Caco-2 (cell line): ENCODE measurements around the gene ZEB2. TPM values are rescaled to one million over a fixed set of nuclear protein-coding genes. Genes with fewer than 3 reads are reported as not detected.

Experiments
- BruUV-seq: library from RNA; stranded (reverse); fragments of 400-500 nt; replicated peaks from 2 replicates; lab custom pipeline; 2021; lab: Mats Ljungman, UMichigan
- CTCF ChIA-PET: fragments of 300-600 bp; sonication (Branson Sonifier 250); formaldehyde crosslinking; loops from one replicate; lab custom pipeline; 2022; ENCODE audit warnings: antibody characterized with exemption; lab: Charles Lee
- POLR2A ChIA-PET: fragments of 300-600 bp; sonication (Branson Sonifier 250); formaldehyde crosslinking; loops from one replicate; lab custom pipeline; 2022; ENCODE audit warnings: antibody characterized with exemption; lab: Charles Lee
- DNase-seq, 2 experiments: peaks; one replicate each; pipeline versions ENCODE4 v3.0.0 to v3.0.0-alpha.2; 2020 to 2022
- H3K27me3 ChIP-seq: replicated peaks from 2 replicates; pipeline ENCODE4 v1.6.0; 2011; ENCODE audit warnings: low read length; ENCODE audit not compliant: control insufficient read depth, insufficient read depth
- H3K36me3 ChIP-seq: 2 replicates; pipeline ENCODE4 v1.5.1; 2011; ENCODE audit warnings: low read length; ENCODE audit not compliant: control insufficient read depth, insufficient read depth
- H3K4me1 ChIP-seq: fragments of 250-450 bp; sonication (Bioruptor Pico); 2 replicates; pipeline ENCODE4 v1.5.1; 2020; ENCODE audit warnings: mild to moderate bottlenecking
- H3K4me3 ChIP-seq: 2 replicates; pipeline ENCODE4 v1.5.1; 2011; ENCODE audit warnings: low read depth, mild to moderate bottlenecking, control low read depth, low read length
- H3K9me3 ChIP-seq: fragments of 250-450 bp; sonication (Bioruptor Pico); 2 replicates; pipeline ENCODE4 v1.5.1; 2020; ENCODE audit warnings: mild to moderate bottlenecking, moderate library complexity
- H3K27ac Mint-ChIP-seq: one replicate; pipeline ENCODE4 v1.8.0; 2022; ENCODE audit warnings: mixed read lengths; ENCODE audit not compliant: unreplicated experiment
- H3K27me3 Mint-ChIP-seq: one replicate; pipeline ENCODE4 v1.8.0; 2022; ENCODE audit warnings: mixed read lengths; ENCODE audit not compliant: insufficient read depth, unreplicated experiment
- H3K36me3 Mint-ChIP-seq: one replicate; pipeline ENCODE4 v1.8.0; 2022; ENCODE audit warnings: mild to moderate bottlenecking, mixed read lengths; ENCODE audit not compliant: insufficient read depth, unreplicated experiment
- H3K4me1 Mint-ChIP-seq: one replicate; pipeline ENCODE4 v1.8.0; 2022; ENCODE audit warnings: low read depth, mixed read lengths; ENCODE audit not compliant: unreplicated experiment
- H3K4me3 Mint-ChIP-seq: one replicate; pipeline ENCODE4 v1.8.0; 2022; ENCODE audit warnings: mild to moderate bottlenecking, moderate library complexity, mixed read lengths; ENCODE audit not compliant: unreplicated experiment
- H3K9me3 Mint-ChIP-seq: one replicate; pipeline ENCODE4 v1.8.0; 2022; ENCODE audit warnings: mixed read lengths; ENCODE audit not compliant: unreplicated experiment
- CTCF ChIP-seq, 2 experiments: fragments of 200-600 bp in 1 of 2; IDR thresholded peaks; 1 replicate in 1 of 2; 2 replicates in 1 of 2; pipeline versions ENCODE4 v1.5.1 to v1.8.0; 2011 to 2022; ENCODE audit warnings: antibody characterized with exemption in 1 of 2, control low read depth in 1 of 2, inconsistent platforms in 1 of 2, low read depth in 1 of 2, low read length in 1 of 2, mild to moderate bottlenecking in 1 of 2, moderate library complexity in 1 of 2; ENCODE audit not compliant: insufficient read depth in 1 of 2, severe bottlenecking in 1 of 2, unreplicated experiment in 1 of 2
- intact Hi-C: fragments of 100-400 bp; cut with micrococcal nuclease; formaldehyde crosslinking; loops from one replicate; pipeline ENCODE4 v1.10.0; 2022; ENCODE audit not compliant: unreplicated experiment
- total RNA-seq: library from RNA; stranded (reverse); gene quantifications from 2 replicates; pipeline ENCODE4 v1.2.3, GENCODE V29; 2022

Gene ZEB2
- total RNA-seq, 1 experiment from 2014 or later = not detected

- ChIA-PET POLR2A (no interaction called here), CTCF (no interaction called here)
- Histone ChIP-seq H3K9me3 (no peaks in the 10 kb centered on the region), H3K36me3 (no peaks in the 10 kb centered on the region), H3K27me3 (no peaks in the 10 kb centered on the region), H3K4me3 (no peak overlapping the region), H3K4me1 (no peaks in the 10 kb centered on the region)
- no peaks in the 10 kb centered on the region for H3K9me3 Mint-ChIP-seq
- intact Hi-C loops = no loop called here
- H3K4me3 Mint-ChIP-seq = no peak overlapping the region
- no TSS peak for BruUV-seq
- no peaks in the 10 kb centered on the region for H3K4me1 Mint-ChIP-seq
- H3K27ac Mint-ChIP-seq = no peak overlapping the region
- peaks cover 13% of the 10 kb centered on the region for H3K27me3 Mint-ChIP-seq
- TF ChIP-seq CTCF (IDR thresholded peaks at IDR 0.05; ENCODE audit: insufficient read depth in 1 of 2, low read depth in 1 of 2, low read length in 1 of 2, severe bottlenecking in 1 of 2, unreplicated experiment in 1 of 2) = no peak
- DNase-seq = no peak
- H3K36me3 Mint-ChIP-seq = no peaks in the 10 kb centered on the region
These were observed 26.7 kb downstream of the ZEB2 start for GRCh38 chr2:144493027-144493809.

GRCh38 chr2:144490857-144491256 lies 29.1 kb downstream of the ZEB2 start:
- DNase-seq = no peak
- H3K4me1 ChIP-seq = no peaks in the 10 kb centered on the region
- no peaks in the 10 kb centered on the region for H3K4me1 Mint-ChIP-seq
- no peaks in the 10 kb centered on the region for H3K9me3 Mint-ChIP-seq
- no peak for TF ChIP-seq CTCF (IDR thresholded peaks at IDR 0.05; ENCODE audit: insufficient read depth in 1 of 2, low read depth in 1 of 2, low read length in 1 of 2, severe bottlenecking in 1 of 2, unreplicated experiment in 1 of 2)
- no peaks in the 10 kb centered on the region for H3K9me3 ChIP-seq
- ChIA-PET CTCF (no interaction called here), POLR2A (no interaction called here)
- no peaks in the 10 kb centered on the region for H3K36me3 Mint-ChIP-seq
- H3K36me3 ChIP-seq = no peaks in the 10 kb centered on the region
- no peak overlapping the region for H3K4me3 ChIP-seq
- no peak overlapping the region for H3K4me3 Mint-ChIP-seq
- BruUV-seq = no TSS peak
- intact Hi-C loops = no loop called here
- H3K27me3 ChIP-seq = no peaks in the 10 kb centered on the region
- H3K27me3 Mint-ChIP-seq = peaks cover 17% of the 10 kb centered on the region
- H3K27ac Mint-ChIP-seq = no peak overlapping the region

GRCh38 chr2:144490017-144490416 lies 29.9 kb downstream of the ZEB2 start:
- no peak for DNase-seq
- ChIA-PET POLR2A (no interaction called here), CTCF (no interaction called here)
- Mint-ChIP-seq H3K4me3 (no peak overlapping the region), H3K4me1 (no peaks in the 10 kb centered on the region), H3K9me3 (no peaks in the 10 kb centered on the region), H3K36me3 (no peaks in the 10 kb centered on the region), H3K27ac (no peak overlapping the region), H3K27me3 (peaks cover 15% of the 10 kb centered on the region)
- no peak overlapping the region for H3K4me3 ChIP-seq
- TF ChIP-seq CTCF (IDR thresholded peaks at IDR 0.05; ENCODE audit: insufficient read depth in 1 of 2, low read depth in 1 of 2, low read length in 1 of 2, severe bottlenecking in 1 of 2, unreplicated experiment in 1 of 2) = no peak
- H3K9me3 ChIP-seq = no peaks in the 10 kb centered on the region
- intact Hi-C loops = no loop called here
- H3K36me3 ChIP-seq = no peaks in the 10 kb centered on the region
- no peaks in the 10 kb centered on the region for H3K27me3 ChIP-seq
- H3K4me1 ChIP-seq = no peaks in the 10 kb centered on the region
- no TSS peak for BruUV-seq
